ENCODE measurements around the gene YIPF1. TPM values are rescaled to one million over a fixed set of nuclear protein-coding genes. Genes with fewer than 3 reads are reported as not detected.
"Not testable (repeated sequence)": the region's sequence is repeated elsewhere in the genome, so short reads cannot be mapped to it uniquely, and the experiment has no call there.

Gene YIPF1
- polyA plus RNA-seq, 1 of the 3 experiments (the other 2 are of a cell fraction): 23.1 TPM

DNA sequence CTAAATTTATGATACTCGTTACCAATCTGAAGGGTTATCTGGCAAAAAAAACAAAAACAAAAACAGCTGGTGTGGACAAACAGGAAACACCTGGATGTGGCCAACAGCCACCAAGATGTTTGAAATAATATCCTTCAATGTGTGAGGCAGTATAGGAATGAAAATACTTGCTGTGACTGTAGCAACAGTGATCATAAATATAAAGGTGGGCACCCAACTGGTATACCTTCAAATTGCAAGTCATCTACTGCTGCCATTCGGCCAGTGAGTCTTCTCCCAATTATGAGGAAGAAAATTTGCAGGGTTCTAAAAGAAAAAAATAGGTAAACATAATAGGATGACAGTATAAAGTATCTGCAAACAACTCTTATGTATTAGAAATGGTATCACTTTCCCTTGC is 916 bp downstream of the YIPF1 start:
- H3K27ac ChIP-seq (ENCODE audit: low read depth in 2 of 2, low read length in 1 of 2): no peak overlapping the region
- POLR2A ChIA-PET: no interaction called here
- H3K9ac ChIP-seq: peak overlapping the region; percentile 71; the same call in 1 of the 2 replicates
- H3K9me3 ChIP-seq: no peaks in the 10 kb centered on the region
- DNase-seq: no peak
- TF ChIP-seq FOSL2 (IDR thresholded peaks at IDR 0.05; ENCODE audit: borderline replicate concordance, low read depth): no peak
- no peak for TF ChIP-seq EP300 (IDR thresholded peaks at IDR 0.05; ENCODE audit: borderline replicate concordance in 1 of 2, low read depth in 1 of 2, low read length in 1 of 2)
- TF ChIP-seq, protein P1, sequence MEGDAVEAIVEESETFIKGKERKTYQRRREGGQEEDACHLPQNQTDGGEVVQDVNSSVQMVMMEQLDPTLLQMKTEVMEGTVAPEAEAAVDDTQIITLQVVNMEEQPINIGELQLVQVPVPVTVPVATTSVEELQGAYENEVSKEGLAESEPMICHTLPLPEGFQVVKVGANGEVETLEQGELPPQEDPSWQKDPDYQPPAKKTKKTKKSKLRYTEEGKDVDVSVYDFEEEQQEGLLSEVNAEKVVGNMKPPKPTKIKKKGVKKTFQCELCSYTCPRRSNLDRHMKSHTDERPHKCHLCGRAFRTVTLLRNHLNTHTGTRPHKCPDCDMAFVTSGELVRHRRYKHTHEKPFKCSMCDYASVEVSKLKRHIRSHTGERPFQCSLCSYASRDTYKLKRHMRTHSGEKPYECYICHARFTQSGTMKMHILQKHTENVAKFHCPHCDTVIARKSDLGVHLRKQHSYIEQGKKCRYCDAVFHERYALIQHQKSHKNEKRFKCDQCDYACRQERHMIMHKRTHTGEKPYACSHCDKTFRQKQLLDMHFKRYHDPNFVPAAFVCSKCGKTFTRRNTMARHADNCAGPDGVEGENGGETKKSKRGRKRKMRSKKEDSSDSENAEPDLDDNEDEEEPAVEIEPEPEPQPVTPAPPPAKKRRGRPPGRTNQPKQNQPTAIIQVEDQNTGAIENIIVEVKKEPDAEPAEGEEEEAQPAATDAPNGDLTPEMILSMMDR (IDR thresholded peaks at IDR 0.05): no peak
- no peak for TF ChIP-seq MXI1 (IDR thresholded peaks at IDR 0.05; ENCODE audit: low read depth, low read length)
- TF ChIP-seq EZH2phosphoT487 (IDR thresholded peaks at IDR 0.05; ENCODE audit: borderline replicate concordance, low read depth): no peak
- TF ChIP-seq, protein P2, sequence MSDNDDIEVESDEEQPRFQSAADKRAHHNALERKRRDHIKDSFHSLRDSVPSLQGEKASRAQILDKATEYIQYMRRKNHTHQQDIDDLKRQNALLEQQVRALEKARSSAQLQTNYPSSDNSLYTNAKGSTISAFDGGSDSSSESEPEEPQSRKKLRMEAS (IDR thresholded peaks at IDR 0.05; ENCODE audit: low read depth): no peak
- TF ChIP-seq FOXJ3 (CRISPR knock-in tag; IDR thresholded peaks at IDR 0.05): no peak
- no peak for TF ChIP-seq YY1 (IDR thresholded peaks at IDR 0.05; ENCODE audit: low read depth)
- TF ChIP-seq PBX3 (IDR thresholded peaks at IDR 0.05): no peak
- TF ChIP-seq, protein P3, sequence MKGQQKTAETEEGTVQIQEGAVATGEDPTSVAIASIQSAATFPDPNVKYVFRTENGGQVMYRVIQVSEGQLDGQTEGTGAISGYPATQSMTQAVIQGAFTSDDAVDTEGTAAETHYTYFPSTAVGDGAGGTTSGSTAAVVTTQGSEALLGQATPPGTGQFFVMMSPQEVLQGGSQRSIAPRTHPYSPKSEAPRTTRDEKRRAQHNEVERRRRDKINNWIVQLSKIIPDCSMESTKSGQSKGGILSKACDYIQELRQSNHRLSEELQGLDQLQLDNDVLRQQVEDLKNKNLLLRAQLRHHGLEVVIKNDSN (IDR thresholded peaks at IDR 0.05; ENCODE audit: borderline replicate concordance, low read depth): no peak
- no peak for TF ChIP-seq ELF1 (IDR thresholded peaks at IDR 0.05)
- no peak for TF ChIP-seq RXRA (IDR thresholded peaks at IDR 0.05; ENCODE audit: borderline replicate concordance, low read depth)
- H4K20me1 ChIP-seq (ENCODE audit: insufficient read depth): no peaks in the 10 kb centered on the region
- H3K4me2 ChIP-seq: peak overlapping the region; percentile 70
- H3K9me2 ChIP-seq: no peaks in the 10 kb centered on the region
- peak overlapping the region; percentile 80 to 100; a peak in 3 of 4 replicates for H3K4me3 ChIP-seq (ENCODE audit: low read depth in 2 of 2, low read length in 1 of 2)
- H2AFZ ChIP-seq (ENCODE audit: low read depth): no peak overlapping the region
- H3K4me1 ChIP-seq (ENCODE audit: control insufficient read depth in 1 of 2, insufficient read depth in 2 of 2, low read depth in 1 of 2, low read length in 1 of 2): peaks cover 0 to 7% of the 10 kb centered on the region in 2 experiments; a peak in 2 of 4 replicates
- whole genome bisulfite sequencing (ENCODE audit: low lambda C conversion rate): 85% methylated on average over 2 of the region's 2 CpGs
- peaks cover 8 to 10% of the 10 kb centered on the region in 2 experiments for H3K36me3 ChIP-seq (replicated peaks in 1 of 2; ENCODE audit: control insufficient read depth in 1 of 2, insufficient read depth in 2 of 2, low read length in 1 of 2)
- peaks cover 5% of the 10 kb centered on the region for H3F3A ChIP-seq (replicated peaks; ENCODE audit: insufficient read depth)
- no peaks in the 10 kb centered on the region for H3K27me3 ChIP-seq (ENCODE audit: insufficient read depth)
- H3K79me2 ChIP-seq (ENCODE audit: insufficient read depth): no peaks in the 10 kb centered on the region
- CTCF ChIA-PET: interaction anchor here (0.9 to 7.4 kb wide), 4 partner anchors 10 to 71 kb away, joined by 4 to 38 read pairs (median 12); no protein-coding TSS in a partner anchor

- H3K4me1 ChIP-seq (ENCODE audit: control insufficient read depth in 1 of 2, insufficient read depth in 2 of 2, low read depth in 1 of 2, low read length in 1 of 2); H3K27ac ChIP-seq (ENCODE audit: low read depth in 2 of 2, low read length in 1 of 2); H3K9me2 ChIP-seq; POLR2A ChIA-PET; H2AFZ ChIP-seq (ENCODE audit: low read depth); H3K27me3 ChIP-seq (ENCODE audit: insufficient read depth); H4K20me1 ChIP-seq (ENCODE audit: insufficient read depth); H3K79me2 ChIP-seq (ENCODE audit: insufficient read depth); H3K9ac ChIP-seq; H3K9me3 ChIP-seq; H3K4me3 ChIP-seq (ENCODE audit: low read depth in 2 of 2, low read length in 1 of 2); DNase-seq; H3K4me2 ChIP-seq; H3F3A ChIP-seq (replicated peaks; ENCODE audit: insufficient read depth): not testable (repeated sequence)
- 87% methylated on average over 6 of the region's 6 CpGs for WGBS (ENCODE audit: low lambda C conversion rate)
- CTCF ChIA-PET: interaction anchor here (1.0 to 1.9 kb wide), 3 partner anchors 23 to 65 kb away, joined by 3 to 13 read pairs (median 10); no protein-coding TSS in a partner anchor
- peaks cover 15 to 31% of the 10 kb centered on the region in 2 experiments for H3K36me3 ChIP-seq (replicated peaks in 1 of 2; ENCODE audit: control insufficient read depth in 1 of 2, insufficient read depth in 2 of 2, low read length in 1 of 2)
These were observed 6.0 kb downstream of the YIPF1 start for GRCh38 chr1:53883600-53883999.

- not testable (repeated sequence) for H3K9me2 ChIP-seq; H3F3A ChIP-seq (replicated peaks; ENCODE audit: insufficient read depth); H3K27ac ChIP-seq (ENCODE audit: low read depth in 2 of 2, low read length in 1 of 2); H3K79me2 ChIP-seq (ENCODE audit: insufficient read depth); DNase-seq; H2AFZ ChIP-seq (ENCODE audit: low read depth); H4K20me1 ChIP-seq (ENCODE audit: insufficient read depth); H3K9ac ChIP-seq; H3K9me3 ChIP-seq; H3K4me3 ChIP-seq (ENCODE audit: low read depth in 2 of 2, low read length in 1 of 2); H3K4me1 ChIP-seq (ENCODE audit: control insufficient read depth in 1 of 2, insufficient read depth in 2 of 2, low read depth in 1 of 2, low read length in 1 of 2); H3K4me2 ChIP-seq; H3K27me3 ChIP-seq (ENCODE audit: insufficient read depth)
- WGBS (ENCODE audit: low lambda C conversion rate): 89% methylated on average over 2 of the region's 2 CpGs
- peaks cover 28 to 36% of the 10 kb centered on the region in 2 experiments for H3K36me3 ChIP-seq (replicated peaks in 1 of 2; ENCODE audit: control insufficient read depth in 1 of 2, insufficient read depth in 2 of 2, low read length in 1 of 2)
- POLR2A ChIA-PET: interaction anchor here (0.6 kb wide), 1 partner anchor 244 kb away, joined by 3 read pairs; no protein-coding TSS in a partner anchor
- CTCF ChIA-PET: interaction anchor here (1.0 to 5.6 kb wide), 4 partner anchors 21 to 77 kb away, joined by 4 to 60 read pairs (median 12); no protein-coding TSS in a partner anchor
These were observed 7.7 kb downstream of the YIPF1 start for GRCh38 chr1:53881853-53882252.
